Epithelial cell of esophagus (primary cell): ENCODE measurements around the gene APEX2.
"Not testable (repeated sequence)": the region's sequence is repeated elsewhere in the genome, so short reads cannot be mapped to it uniquely, and the experiment has no call there.

Experiments used
- DNase-seq: peaks from one replicate; pipeline ENCODE4 v3.0.0; 2010; ENCODE audit warnings: low read depth
- H3K4me3 ChIP-seq: 2 replicates; pipeline ENCODE4 v1.5.1; 2011; ENCODE audit warnings: mild to moderate bottlenecking, low read length, control low read depth
- CTCF ChIP-seq: IDR thresholded peaks from 2 replicates; pipeline ENCODE4 v1.5.1; 2011; ENCODE audit warnings: low read depth, mild to moderate bottlenecking, low read length, control low read depth, inconsistent platforms; ENCODE audit not compliant: insufficient read depth; ENCODE audit errors: missing control alignments

APEX2 gene

GRCh38 chrX:54979432-54979831 is 20.7 kb upstream of the APEX2 start:
- no peak for DNase-seq
- no peak overlapping the region for H3K4me3 ChIP-seq
- TF ChIP-seq CTCF, result no peak

GRCh38 chrX:54980334-54980733 is 19.8 kb upstream of the APEX2 start:
- TF ChIP-seq CTCF, result no peak
- no peak for DNase-seq
- no peak overlapping the region for H3K4me3 ChIP-seq

- DNase-seq, H3K4me3 ChIP-seq: not testable (repeated sequence)
These were observed 16.9 kb upstream of the APEX2 start for GRCh38 chrX:54983306-54983705.

GRCh38 chrX:54991706-54992105 is 8.5 kb upstream of the APEX2 start:
- TF ChIP-seq CTCF, result no peak
- H3K4me3 ChIP-seq, result no peak overlapping the region
- DNase-seq, result no peak

- no peak for DNase-seq
- H3K4me3 ChIP-seq, result no peak overlapping the region
- TF ChIP-seq CTCF, result no peak
These were observed 7.1 kb upstream of the APEX2 start for GRCh38 chrX:54992911-54993622.

GRCh38 chrX:54994099-54994498 is 6.1 kb upstream of the APEX2 start, which contains the start of gene PFKFB1:
PFKFB1 (minus strand) TSS chrX:54994188; CDS start chrX:54994007, 181 bp downstream.
- no peak for TF ChIP-seq CTCF
- H3K4me3 ChIP-seq, result no peak within 1 kb of the TSS
- DNase-seq, result no peak

GRCh38 chrX:54994668-54995351 is 5.4 kb upstream of the APEX2 start:
- no peak for TF ChIP-seq CTCF
- no peak for DNase-seq

More at GRCh38 chrX:54994668-54995351, 5.4 kb upstream of the APEX2 start:
- no peak overlapping the region for H3K4me3 ChIP-seq
